OCI-LY7 (cell line): Measurements from ENCODE around the gene CHST11. TPM values are rescaled to one million over a fixed set of nuclear protein-coding genes. Genes with fewer than 3 reads are reported as not detected.

Experiments
- BruUV-seq: library from RNA; stranded (reverse); fragments of 400-500 nt; replicated peaks from 2 replicates; lab custom pipeline; 2021; lab: Mats Ljungman, UMichigan
- CTCF ChIA-PET: fragments of 300-600 bp; sonication (Branson Sonifier 250); formaldehyde crosslinking; loops from one replicate; lab custom pipeline; 2022; ENCODE audit warnings: antibody characterized with exemption; ENCODE audit not compliant: unreplicated experiment; lab: Charles Lee
- POLR2A ChIA-PET: fragments of 300-600 bp; sonication (Branson Sonifier 250); formaldehyde crosslinking; loops from one replicate; lab custom pipeline; 2022; ENCODE audit warnings: antibody characterized with exemption; lab: Charles Lee
- DNase-seq: peaks from one replicate; pipeline ENCODE4 v3.0.0-alpha.2; 2015; ENCODE audit warnings: low spot score
- H2AFZ ChIP-seq: fragments of 200-600 bp; sonication (generic), shearing (Covaris generic); 2 replicates; pipeline ENCODE4 v1.6.1; 2014; ENCODE audit warnings: mild to moderate bottlenecking, antibody characterized with exemption, low read length, moderate library complexity
- H3K27ac ChIP-seq: fragments of 200-600 bp; sonication (generic); 2 replicates; pipeline ENCODE4 v1.5.1; 2014; ENCODE audit warnings: mixed run types, low read depth, mild to moderate bottlenecking, moderate library complexity, low read length, inconsistent platforms; ENCODE audit not compliant: poor library complexity, severe bottlenecking
- H3K36me3 ChIP-seq: fragments of 200-600 bp; sonication (generic); 2 replicates; pipeline ENCODE4 v1.6.1; 2014; ENCODE audit warnings: mild to moderate bottlenecking, antibody characterized with exemption, low read length, moderate library complexity, mixed read lengths; ENCODE audit not compliant: insufficient read depth
- H3K4me1 ChIP-seq: fragments of 200-600 bp; sonication (generic); 2 replicates; pipeline ENCODE4 v1.5.1; 2014; ENCODE audit warnings: mild to moderate bottlenecking, low read length; ENCODE audit not compliant: insufficient read depth, poor library complexity, severe bottlenecking
- H3K4me2 ChIP-seq: fragments of 200-600 bp; sonication (generic); 2 replicates; pipeline ENCODE4 v1.6.1; 2014; ENCODE audit warnings: mild to moderate bottlenecking, low read length
- H3K4me3 ChIP-seq: fragments of 200-600 bp; sonication (generic); 2 replicates; pipeline ENCODE4 v1.5.1; 2014; ENCODE audit warnings: mild to moderate bottlenecking, low read depth, low read length; ENCODE audit not compliant: poor library complexity, severe bottlenecking
- H3K79me2 ChIP-seq: fragments of 200-600 bp; sonication (generic); 2 replicates; pipeline ENCODE4 v1.6.1; 2016; ENCODE audit warnings: low read depth, mild to moderate bottlenecking, low read length, moderate library complexity, mixed read lengths; ENCODE audit not compliant: insufficient read depth
- H3K9me2 ChIP-seq: fragments of 200-600 bp; sonication (generic); 2 replicates; pipeline ENCODE4 v1.6.1; 2016; ENCODE audit warnings: mild to moderate bottlenecking, low read length, mixed read lengths; ENCODE audit not compliant: insufficient read depth
- H3K9me3 ChIP-seq: fragments of 200-600 bp; sonication (generic); 2 replicates; pipeline ENCODE4 v1.6.1; 2014; ENCODE audit warnings: mild to moderate bottlenecking, mixed run types, low read length, mixed read lengths
- H4K20me1 ChIP-seq: fragments of 200-600 bp; sonication (generic); 2 replicates; pipeline ENCODE4 v1.6.1; 2014; ENCODE audit warnings: mild to moderate bottlenecking, antibody characterized with exemption, low read length, moderate library complexity, mixed read lengths; ENCODE audit not compliant: insufficient read depth
- CTCF ChIP-seq: fragments of 200-600 bp; sonication (generic); conservative IDR thresholded peaks from 2 replicates; pipeline ENCODE4 v1.5.1; 2014; ENCODE audit warnings: mild to moderate bottlenecking, antibody characterized with exemption, low read length, moderate library complexity, mixed read lengths
- EZH2phosphoT487 ChIP-seq: fragments of 200-600 bp; sonication (generic); IDR thresholded peaks from 2 replicates; pipeline ENCODE4 v1.6.1; 2018; ENCODE audit warnings: low read depth, borderline replicate concordance, mild to moderate bottlenecking, mixed run types, antibody characterized with exemption, low read length, moderate library complexity, mixed read lengths
- intact Hi-C: fragments of 100-400 bp; cut with micrococcal nuclease; formaldehyde crosslinking; loops from one replicate; pipeline ENCODE4 v1.10.0; 2022; ENCODE audit not compliant: unreplicated experiment
- total RNA-seq, 2 experiments: library from RNA; depleted of rRNA in 1 of 2; stranded (reverse); fragments of >200 nt in 1 of 2; shearing (Covaris generic) in 1 of 2; gene quantifications; 2 replicates each; pipeline ENCODE4 v1.2.3, GENCODE V29; 2014 to 2022

CHST11 gene
- total RNA-seq, 2 experiments from 2014 or later = 15.2 to 41.6 TPM

DNA sequence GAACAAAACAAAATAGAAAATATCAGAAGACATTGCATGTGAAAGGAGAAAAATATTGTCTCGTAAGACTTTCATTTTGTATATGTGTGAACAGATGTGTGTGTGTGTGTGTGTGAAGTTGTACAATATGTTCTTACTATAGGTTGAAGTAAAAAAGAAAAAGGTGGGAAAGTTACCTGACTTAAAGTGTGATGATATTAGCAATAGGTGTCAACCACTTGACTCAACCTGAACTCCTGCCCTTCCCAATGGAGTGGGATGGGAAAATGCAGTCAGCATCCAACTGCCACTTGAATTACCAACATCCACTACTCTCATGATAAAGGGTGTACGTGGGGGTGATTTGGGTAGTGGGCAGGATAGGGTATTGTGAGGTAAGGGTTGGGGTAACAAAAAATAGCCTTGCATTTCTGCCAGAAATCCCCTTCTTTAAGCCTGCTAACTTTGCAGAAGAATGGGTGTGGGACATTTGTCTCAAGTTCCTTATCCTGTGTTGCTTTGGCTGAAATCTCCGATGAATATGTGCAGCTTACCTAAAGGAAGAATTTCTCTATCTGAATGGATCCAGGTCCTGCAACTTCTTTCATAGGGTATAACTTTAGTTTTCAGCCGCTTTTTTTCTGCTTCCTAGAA is 181.6 kb downstream of the CHST11 start:
- CTCF ChIA-PET = no interaction called here

GRCh38 chr12:104638851-104639240 is 182.1 kb downstream of the CHST11 start:
- Histone ChIP-seq H2AFZ (no peak overlapping the region), H3K36me3 (peaks cover 35% of the 10 kb centered on the region), H3K9me3 (peaks cover 21% of the 10 kb centered on the region), H3K4me1 (peaks cover 10% of the 10 kb centered on the region), H3K4me2 (no peak overlapping the region), H3K27ac (no peak overlapping the region), H3K79me2 (no peaks in the 10 kb centered on the region), H3K4me3 (no peak overlapping the region), H3K9me2 (no peaks in the 10 kb centered on the region), H4K20me1 (no peaks in the 10 kb centered on the region)
- DNase-seq = no peak
- intact Hi-C loops = no loop called here
- no TSS peak for BruUV-seq
- TF ChIP-seq CTCF = no peak
- no peak for TF ChIP-seq EZH2phosphoT487
- ChIA-PET CTCF (no interaction called here), POLR2A (no interaction called here)

More for the DNA sequence above, 181.6 kb downstream of the CHST11 start:
- Histone ChIP-seq H3K9me3 (peaks cover 21% of the 10 kb centered on the region), H3K4me1 (peaks cover 5% of the 10 kb centered on the region), H3K79me2 (no peaks in the 10 kb centered on the region), H3K36me3 (peaks cover 36% of the 10 kb centered on the region), H2AFZ (no peak overlapping the region), H3K4me3 (no peak overlapping the region), H3K4me2 (no peak overlapping the region), H3K9me2 (no peaks in the 10 kb centered on the region), H4K20me1 (no peaks in the 10 kb centered on the region), H3K27ac (no peak overlapping the region)
- BruUV-seq = no TSS peak
- no peak for DNase-seq
- TF ChIP-seq EZH2phosphoT487 = no peak
- no peak for TF ChIP-seq CTCF
- POLR2A ChIA-PET = no interaction called here
- intact Hi-C loops = no loop called here

- peaks cover 32% of the 10 kb centered on the region for H3K36me3 ChIP-seq
- H3K4me3 ChIP-seq = no peak overlapping the region
- H3K79me2 ChIP-seq = no peaks in the 10 kb centered on the region
- peaks cover 18% of the 10 kb centered on the region for H3K4me1 ChIP-seq
- ChIA-PET CTCF (no interaction called here), POLR2A (no interaction called here)
- H3K4me2 ChIP-seq = no peak overlapping the region
- H2AFZ ChIP-seq = no peak overlapping the region
- no peaks in the 10 kb centered on the region for H4K20me1 ChIP-seq
- intact Hi-C loops = loop anchor here (5.0 kb wide), 1 partner anchor 164 kb away; no protein-coding TSS in a partner anchor
- BruUV-seq = no TSS peak
- TF ChIP-seq CTCF (no peak), EZH2phosphoT487 (no peak)
- peaks cover 21% of the 10 kb centered on the region for H3K9me3 ChIP-seq
- no peak overlapping the region for H3K27ac ChIP-seq
- H3K9me2 ChIP-seq = no peaks in the 10 kb centered on the region
- DNase-seq = no peak
Observed at GRCh38 chr12:104640956-104641355, 184.2 kb downstream of the CHST11 start.
